Retinal pigment epithelial cell (primary cell): Measurements from ENCODE around the gene EPB42.

ENCODE experiments used
- DNase-seq: peaks from one replicate; pipeline ENCODE4 v3.0.0-alpha.2; 2010; ENCODE audit warnings: low read depth
- H3K4me3 ChIP-seq: 2 replicates; pipeline ENCODE4 v1.5.1; 2011; ENCODE audit warnings: mild to moderate bottlenecking, low read length, control low read depth, moderate library complexity
- TF ChIP-seq, protein P1 (sequence below): conservative IDR thresholded peaks from 2 replicates; pipeline ENCODE4 v1.5.1; 2011; ENCODE audit warnings: low read depth, low read length, control low read depth, inconsistent platforms

Gene EPB42

DNA sequence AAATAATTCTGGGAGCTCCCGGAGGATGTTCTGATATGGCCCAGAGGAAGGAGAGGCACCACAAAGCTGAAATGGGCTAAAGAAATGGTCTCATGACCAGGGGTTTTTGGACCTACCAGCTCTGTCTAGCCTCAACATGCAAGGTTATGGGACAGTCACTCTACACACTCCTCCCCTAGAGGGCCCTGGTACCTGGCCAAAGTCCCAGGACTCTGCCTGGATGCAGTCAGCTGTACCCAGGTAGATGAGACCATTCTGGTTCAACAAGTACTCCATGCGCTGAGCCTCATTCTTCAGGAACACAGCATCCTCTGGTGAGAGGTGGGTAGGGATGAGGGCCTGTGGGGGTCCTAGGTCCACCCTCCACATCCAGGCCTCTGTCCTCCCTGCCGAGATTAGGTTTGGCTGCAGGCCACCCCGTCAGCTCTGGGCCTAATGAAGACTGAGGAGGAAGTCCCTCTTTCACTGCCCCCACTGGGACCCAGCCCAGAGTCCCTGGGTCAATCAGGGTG, 9.5 kb downstream of the EPB42 start:
- TF ChIP-seq, protein P1, sequence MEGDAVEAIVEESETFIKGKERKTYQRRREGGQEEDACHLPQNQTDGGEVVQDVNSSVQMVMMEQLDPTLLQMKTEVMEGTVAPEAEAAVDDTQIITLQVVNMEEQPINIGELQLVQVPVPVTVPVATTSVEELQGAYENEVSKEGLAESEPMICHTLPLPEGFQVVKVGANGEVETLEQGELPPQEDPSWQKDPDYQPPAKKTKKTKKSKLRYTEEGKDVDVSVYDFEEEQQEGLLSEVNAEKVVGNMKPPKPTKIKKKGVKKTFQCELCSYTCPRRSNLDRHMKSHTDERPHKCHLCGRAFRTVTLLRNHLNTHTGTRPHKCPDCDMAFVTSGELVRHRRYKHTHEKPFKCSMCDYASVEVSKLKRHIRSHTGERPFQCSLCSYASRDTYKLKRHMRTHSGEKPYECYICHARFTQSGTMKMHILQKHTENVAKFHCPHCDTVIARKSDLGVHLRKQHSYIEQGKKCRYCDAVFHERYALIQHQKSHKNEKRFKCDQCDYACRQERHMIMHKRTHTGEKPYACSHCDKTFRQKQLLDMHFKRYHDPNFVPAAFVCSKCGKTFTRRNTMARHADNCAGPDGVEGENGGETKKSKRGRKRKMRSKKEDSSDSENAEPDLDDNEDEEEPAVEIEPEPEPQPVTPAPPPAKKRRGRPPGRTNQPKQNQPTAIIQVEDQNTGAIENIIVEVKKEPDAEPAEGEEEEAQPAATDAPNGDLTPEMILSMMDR, result no peak
- H3K4me3 ChIP-seq, result no peak overlapping the region
- DNase-seq, result no peak

DNA sequence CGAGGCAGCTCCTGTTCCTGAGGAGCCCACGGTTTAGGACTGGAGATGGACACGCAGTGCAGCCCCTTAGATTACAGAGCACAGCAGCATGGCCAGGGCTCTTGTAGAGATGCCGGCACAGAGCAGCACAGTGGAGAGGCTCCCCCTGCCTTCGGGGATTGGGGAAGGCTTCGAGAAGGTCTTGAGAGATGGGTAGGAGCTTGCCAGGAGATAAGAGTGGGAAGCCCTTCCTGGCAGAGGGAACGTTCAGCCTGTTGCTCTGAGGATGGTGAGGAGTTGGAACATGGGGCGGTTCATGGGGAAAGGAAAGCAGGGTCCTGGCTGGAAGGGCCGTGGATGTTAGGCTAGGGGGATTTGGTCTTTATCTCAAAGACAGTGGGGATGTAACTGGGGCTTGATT, 10.0 kb downstream of the EPB42 start:
- TF ChIP-seq, protein P1, result no peak
- DNase-seq, result no peak

DNA sequence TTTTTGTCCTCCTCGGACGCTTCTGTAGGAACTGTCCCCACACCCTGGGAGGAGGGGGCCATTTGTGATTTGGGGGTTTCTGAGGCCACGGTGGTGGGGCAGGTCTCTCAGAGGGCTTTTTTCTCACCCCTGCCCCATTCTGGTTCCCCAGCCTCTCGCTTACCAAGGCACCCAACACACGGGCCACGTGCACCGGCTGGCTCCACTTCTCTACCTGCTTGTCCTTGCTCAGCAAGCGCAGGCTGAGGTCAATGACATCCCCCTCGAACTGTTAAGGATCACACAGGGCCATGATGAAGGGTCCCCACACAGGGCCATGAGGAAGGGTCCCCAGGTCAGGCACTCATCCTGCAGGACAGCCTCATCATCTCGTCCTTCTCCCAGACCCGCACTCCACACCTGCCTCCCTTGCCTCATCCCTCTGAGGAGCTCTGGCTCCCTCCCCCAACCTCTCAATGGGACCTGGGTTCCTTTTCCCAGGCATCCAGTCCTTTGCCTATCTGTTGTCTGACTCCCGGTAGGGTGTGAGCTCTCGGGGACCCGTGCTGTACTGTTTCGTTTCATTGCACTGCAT, 10.6 kb downstream of the EPB42 start:
- no peak for DNase-seq
- no peak overlapping the region for H3K4me3 ChIP-seq
- TF ChIP-seq, protein P1, result no peak

More for the DNA sequence above, 10.0 kb downstream of the EPB42 start:
- no peak overlapping the region for H3K4me3 ChIP-seq

DNA sequence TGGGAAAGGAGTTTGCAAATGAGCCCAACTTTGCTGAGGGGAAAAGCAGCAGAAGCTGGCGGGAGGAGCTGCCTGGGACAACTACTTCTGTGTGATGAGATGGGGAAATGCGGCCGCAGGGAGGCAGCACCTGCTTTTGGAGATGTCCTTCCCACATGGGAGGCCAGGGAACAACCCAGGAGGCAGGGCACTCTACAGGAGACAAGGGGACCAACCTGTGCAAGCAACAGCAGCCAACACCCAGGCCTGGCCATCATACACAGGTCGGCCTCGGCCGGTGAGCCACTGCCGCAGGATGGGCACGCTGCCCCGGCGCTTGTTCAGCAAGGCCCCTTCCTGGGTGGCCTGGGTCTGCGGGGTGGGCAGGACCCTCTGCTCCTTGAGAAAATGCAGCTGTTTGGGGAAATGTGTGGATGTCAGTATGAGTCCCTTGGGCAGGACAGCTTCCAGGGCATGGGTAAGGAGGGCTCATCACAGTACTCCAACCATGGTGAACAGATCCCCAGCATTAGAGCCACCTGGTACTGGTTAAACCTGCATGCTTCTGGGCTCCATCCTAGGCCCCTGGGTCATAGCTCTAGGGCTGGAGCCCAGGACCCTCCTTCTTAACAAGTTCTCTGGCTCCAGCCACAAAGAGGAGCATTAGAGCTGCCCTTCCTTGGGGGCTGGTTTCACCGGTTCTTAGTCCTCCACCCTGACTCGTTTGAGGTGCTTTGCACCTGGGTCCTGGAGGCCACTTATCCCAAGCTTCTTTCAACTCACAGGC, 11.6 kb downstream of the EPB42 start:
- DNase-seq, result no peak
- no peak overlapping the region for H3K4me3 ChIP-seq
- TF ChIP-seq, protein P1, result no peak

DNA sequence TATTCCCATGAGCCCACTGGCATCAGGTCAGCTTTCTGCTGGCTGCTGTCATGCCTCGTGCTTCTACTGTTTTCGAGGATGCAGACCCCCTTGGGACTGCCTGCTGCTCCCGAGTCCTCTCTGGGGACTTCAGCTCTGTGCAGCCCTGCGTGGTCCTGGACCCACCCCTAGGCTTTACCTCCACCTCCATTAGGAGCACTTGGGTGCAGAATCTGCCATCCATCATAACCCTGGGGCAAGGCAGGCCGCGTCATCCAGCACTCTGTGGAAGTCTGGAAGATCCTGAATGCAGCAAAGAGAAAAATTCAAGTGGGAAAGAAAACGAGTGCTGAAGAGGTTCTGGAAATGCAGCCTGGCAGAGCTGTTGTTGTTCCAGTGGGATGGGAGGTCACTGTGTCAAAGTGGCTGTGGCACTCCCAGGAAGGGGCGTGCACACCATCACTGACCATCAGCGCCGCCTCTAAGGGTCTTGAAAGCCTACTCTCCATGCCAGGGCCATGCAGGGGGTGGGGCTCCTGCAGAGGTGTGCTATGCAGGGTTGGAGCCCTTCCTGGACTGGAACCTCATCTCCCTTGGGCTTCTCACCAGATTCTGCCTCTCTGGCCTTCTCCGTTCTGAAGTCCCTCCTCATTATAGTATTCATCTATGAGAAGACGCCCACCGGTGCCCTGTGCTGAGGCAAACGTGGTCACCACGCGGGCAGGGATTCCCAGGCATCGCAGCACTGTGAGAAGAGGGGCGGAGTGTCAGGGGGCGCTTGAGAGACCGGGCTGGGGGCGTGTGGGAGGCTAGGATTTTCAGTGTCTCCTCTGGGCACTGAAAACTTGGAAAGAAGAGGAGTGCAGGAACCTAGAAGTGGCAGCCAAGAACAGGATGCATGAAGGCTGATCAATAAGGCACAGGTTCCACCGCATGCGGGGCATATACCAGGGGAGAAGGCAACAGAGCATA, 12.5 kb downstream of the EPB42 start:
- no peak for DNase-seq
- TF ChIP-seq, protein P1, result no peak
- H3K4me3 ChIP-seq, result no peak overlapping the region

DNA sequence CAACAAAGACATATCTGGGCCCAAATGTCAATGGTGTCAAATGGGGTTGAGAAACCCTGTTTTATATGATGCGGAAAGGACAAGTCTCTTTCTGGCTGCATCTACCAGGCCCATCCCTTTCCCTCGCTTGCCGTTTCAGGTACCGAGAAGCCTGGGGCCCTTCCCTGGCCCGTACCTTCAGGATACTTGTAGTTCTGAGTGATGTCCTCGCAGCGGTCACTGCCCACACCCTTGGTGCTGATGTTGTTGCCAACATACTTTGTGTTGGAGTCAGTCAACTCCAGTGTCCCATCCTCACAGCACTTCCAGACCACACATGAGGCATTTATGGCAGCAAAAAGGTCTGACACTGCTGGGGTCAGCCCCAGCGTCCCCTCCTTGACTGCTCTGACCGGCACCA, 13.8 kb downstream of the EPB42 start:
- TF ChIP-seq, protein P1, result no peak
- no peak overlapping the region for H3K4me3 ChIP-seq
- no peak for DNase-seq
